ENCODE measurements around the gene SPATA9.

Gene SPATA9, protein sequence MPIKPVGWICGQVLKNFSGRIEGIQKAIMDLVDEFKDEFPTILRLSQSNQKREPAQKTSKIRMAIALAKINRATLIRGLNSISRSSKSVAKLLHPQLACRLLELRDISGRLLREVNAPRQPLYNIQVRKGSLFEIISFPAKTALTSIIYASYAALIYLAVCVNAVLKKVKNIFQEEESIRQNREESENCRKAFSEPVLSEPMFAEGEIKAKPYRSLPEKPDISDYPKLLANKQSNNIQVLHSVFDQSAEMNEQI

DNA sequence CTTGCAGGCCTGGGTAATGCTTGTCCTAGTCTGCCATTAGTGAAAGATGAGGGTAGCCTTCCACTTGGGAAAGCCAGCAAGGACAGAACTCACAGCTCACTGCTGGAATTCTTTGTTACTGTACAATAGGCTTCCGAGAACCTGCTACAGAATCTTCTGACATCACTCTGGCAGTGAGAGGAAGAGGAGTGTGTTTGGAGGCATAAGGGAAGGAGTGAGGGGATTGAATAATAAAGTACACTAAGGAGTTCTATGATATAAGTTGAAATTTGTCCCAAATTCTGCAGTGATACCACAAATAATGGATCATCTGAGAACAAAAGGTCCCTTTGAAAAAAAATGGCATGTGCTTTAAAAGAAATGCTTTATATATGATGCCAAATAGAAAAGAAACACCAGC lies at the start of gene SPATA9:
TSS of gene SPATA9 (minus strand) at position 101 of the 400 bp plus-strand sequence. CDS start 137 bp downstream, outside the sequence.
- DNase-seq: no peak

DNA sequence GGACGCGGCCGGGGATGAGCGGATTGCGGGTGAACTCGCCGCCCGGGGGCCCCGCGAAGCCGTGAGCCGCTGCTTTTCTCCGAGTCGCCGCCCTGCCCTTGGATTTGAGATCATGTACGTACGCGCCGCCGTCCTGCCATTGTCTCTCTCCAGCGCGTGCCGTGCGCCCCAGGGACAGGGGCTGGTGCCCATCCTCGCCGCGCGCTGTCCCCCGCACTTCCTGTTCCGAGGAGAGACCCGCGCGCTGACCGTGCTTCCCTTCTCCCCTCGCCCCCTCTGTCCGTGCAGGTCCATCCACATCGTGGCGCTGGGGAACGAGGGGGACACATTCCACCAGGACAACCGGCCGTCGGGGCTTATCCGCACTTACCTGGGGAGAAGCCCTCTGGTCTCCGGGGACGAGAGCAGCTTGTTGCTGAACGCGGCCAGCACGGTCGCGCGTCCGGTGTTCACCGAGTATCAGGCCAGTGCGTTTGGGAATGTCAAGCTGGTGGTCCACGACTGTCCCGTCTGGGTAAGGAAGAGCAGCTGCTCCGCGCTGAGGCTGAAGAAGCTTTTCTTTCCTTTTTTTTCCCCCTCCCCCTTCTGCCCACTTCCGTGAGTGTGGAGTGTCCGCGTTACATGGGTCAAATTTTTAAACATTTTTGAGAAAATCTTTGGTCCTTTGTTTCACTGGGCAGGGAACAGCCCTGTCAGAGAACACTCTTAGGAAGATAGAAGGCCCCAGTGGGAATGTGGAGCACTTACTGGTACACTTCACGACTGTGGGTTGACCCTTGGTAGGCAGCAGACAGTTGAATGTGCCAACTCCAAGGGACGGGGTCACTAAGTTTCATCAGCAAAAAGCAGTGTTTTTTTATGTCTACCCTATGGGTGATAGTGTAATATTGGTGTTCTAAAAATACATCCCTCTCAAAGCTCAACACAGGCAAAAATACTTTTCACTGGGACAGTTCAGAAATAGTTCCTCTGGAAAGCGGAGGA lies 49.1 kb upstream of the SPATA9 start:
- no peak for DNase-seq

DNA sequence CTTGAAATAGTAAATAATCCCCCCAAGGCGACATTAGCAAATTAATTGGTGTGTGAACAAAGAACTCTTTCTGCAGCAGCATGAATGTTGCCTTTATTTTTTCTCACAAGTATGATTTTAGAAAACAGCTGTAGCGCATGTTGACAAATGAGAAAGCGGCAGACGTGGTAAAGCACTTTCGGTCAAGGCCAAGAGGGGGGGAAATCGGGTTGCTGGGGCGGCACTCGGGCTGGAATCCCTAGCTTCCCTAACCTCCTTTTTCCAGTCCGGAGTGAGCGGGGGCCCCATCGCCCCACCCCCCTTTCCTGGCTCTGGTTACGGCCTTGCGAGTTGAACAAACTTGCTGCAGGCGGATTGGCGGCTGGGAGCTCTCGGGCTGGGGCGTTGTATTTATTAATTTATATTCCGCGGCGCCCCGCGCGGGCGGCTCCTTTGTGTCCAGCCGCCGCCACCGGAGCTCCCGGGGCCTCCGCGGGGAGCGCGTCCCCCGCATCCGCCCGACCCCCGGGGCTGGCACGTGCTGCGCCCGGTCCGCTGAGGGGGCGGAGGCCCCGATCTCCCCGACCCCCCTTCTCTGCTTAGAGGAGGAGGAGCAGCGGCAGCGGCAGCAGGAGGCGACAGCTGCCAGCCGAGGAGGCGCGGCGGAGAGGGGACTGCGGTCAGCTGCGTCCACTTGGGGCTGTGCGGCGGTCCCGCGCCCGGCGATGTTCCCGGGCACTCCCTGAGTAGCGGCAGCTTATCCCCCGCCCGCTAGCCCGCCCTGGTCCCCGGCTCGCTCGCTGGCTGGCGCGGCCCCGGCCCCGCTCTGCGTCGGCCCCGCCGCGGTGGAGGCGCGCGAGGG lies 48.2 kb upstream of the SPATA9 start, which contains the start of gene RHOBTB3:
TSS of gene RHOBTB3 (plus strand) at position 607 of the 841 bp plus-strand sequence. CDS start 347 bp downstream, outside the sequence.
- DNase-seq: peak; percentile 56

DNA sequence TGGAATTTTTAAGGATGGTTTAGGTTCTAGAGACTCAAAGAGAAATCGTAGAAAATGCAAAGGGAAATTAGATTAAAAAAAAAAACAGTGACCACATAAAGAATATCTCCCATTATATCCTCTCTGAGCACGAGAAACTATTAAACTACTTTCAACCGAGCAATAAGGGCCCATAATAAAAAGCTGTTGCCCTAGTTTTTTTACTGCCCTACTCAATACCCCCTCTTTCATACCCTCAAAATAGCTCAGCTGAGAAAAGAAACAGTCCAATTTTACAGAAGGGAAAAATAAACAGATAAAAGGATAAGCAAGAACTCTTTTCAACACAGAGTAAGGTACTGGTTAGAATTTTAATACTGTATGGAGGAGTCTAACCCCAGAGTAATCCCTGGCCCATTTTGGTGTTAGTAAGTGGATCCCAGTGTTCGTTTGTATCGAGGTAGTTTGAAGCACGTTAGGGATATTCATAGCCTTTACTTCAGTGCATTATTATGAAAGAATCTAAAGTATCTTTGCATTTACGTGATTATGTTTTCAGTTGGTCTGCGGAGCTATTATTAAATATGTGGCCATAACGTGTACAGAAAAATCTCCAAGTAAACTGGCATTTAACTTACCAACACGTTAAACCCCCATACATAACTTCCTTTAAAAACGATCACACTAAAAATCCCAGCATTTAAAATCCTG lies 47.4 kb upstream of the SPATA9 start:
- DNase-seq: no peak

DNA sequence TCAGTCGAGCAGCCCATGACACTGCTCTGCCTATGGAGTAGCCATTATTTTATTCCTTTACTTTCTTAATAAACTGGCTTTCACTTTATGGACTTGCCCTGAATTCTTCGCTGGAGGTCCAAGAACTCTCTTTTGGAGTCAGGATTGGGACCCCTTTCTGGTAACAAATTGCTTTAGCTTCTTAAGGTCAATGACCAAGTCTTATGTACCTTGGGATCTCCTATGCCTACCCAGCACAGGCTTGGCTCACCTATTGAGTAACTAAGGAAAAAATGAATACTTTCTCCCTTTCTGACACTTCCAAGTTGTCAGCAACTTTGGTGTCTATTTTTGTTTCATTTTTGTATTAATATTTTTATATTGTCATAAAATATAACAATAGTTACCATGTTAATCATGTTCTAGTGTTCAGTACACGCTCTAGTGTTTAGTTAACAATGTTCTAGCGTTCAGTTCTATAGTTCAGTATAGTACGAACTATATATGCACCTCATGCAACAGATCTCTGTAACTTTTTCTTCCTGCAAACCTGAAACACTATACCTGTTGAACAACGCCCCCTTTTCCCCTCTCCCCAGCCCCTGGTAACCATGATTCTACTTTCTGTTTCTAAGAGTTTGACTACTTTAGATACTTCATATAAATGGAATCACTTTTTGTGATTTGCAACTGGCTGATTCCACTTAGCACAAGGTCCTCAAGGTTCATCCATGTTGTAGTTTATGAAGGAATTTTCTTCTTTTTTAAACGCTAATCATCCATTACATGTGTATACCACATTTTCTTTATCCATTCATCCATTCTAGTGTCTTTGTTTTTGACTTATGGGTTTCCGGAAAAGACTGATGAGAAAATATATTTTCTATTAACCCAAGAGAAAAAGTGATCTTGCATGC lies 46.6 kb upstream of the SPATA9 start:
- DNase-seq: no peak

DNA sequence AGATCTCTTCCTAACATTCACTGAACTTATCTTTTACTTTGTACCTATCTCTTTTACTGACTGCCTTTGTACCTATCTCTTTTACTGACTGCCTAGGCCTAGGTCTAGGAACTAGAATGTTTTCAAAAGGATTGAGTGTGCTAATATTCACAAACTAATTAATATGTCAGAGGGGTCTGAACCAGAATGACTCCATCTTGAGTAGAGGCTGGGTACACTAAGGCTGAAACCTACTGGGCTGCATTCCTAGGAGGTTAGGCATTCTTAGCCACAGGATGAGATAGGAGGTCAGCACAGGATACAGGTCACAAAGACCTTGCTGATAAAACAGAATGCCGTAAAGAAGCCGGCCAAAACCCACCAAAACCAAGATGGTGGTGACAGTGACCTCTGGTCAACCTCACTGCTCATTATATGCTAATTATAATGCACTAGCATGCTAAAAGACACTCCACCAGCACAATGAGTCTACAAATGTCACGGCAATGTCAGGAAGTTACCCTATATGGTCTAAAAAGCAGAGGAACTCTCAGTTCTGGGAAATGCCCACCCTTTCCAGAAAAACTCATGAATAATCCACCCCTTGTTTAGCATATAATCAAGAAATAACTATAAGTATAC lies 45.8 kb upstream of the SPATA9 start:
- DNase-seq: no peak

DNA sequence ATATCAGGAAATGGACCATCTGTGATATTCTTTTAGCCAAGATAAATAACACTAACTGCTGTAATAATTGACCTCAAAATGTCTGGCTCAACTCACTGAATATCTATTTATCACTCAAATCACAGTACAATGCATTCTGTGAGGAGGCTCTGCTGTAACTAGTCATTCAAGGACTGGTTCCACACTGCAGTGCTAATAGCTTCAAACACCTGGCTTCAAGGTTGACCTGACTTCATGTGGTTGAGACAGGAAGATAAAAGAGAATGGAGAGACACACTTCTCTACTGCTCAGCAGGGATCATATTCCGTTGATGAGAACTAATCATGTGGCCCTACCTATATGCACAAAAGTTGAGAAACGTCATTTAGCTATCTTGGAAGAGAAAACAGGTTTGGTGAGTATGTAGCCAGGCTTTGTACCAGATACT lies 45.0 kb upstream of the SPATA9 start:
- DNase-seq: no peak

DNA sequence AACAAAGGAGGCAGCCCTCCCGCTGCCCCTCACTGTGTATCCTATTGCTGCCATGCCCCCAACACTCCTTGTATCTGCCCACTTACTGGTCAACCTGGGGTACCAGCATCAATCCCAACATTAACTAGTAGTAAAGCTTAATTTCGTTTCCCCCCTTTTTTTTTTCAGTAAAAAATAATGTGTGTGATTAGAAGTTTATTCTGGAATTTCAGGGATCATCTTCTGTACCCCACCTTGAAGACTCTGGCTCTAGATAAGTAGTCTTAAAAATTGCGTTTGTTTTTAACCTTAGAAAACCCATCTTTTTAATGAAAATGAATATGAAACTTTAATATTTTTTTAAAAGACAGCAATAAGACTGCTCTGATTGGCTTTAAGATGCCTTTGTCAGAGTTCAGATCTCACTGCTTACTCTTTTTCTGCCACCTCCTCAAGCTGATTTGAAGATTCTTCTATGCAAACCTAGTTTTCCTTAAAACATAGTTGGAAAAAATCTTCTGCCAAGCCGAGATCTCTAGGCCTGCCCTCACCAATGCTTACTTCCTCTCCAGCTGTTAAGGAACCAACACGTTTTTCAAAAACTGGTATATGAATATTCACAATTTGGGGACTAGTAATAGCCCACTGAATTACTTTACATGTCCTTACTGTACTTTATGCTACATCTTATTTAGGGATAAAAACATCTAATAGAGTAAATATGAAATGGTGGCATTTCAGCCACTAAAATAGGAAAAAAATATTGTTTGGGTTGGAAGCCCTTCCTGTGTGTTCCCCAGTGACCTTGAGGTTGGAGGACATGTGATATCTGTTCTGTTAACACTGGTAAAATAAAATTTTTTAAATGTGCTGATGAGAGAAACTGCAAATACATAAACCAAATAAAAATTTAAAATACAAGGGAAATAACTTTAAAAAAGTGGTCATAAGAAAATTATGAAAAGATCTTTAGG lies 44.3 kb upstream of the SPATA9 start:
- DNase-seq: no peak

DNA sequence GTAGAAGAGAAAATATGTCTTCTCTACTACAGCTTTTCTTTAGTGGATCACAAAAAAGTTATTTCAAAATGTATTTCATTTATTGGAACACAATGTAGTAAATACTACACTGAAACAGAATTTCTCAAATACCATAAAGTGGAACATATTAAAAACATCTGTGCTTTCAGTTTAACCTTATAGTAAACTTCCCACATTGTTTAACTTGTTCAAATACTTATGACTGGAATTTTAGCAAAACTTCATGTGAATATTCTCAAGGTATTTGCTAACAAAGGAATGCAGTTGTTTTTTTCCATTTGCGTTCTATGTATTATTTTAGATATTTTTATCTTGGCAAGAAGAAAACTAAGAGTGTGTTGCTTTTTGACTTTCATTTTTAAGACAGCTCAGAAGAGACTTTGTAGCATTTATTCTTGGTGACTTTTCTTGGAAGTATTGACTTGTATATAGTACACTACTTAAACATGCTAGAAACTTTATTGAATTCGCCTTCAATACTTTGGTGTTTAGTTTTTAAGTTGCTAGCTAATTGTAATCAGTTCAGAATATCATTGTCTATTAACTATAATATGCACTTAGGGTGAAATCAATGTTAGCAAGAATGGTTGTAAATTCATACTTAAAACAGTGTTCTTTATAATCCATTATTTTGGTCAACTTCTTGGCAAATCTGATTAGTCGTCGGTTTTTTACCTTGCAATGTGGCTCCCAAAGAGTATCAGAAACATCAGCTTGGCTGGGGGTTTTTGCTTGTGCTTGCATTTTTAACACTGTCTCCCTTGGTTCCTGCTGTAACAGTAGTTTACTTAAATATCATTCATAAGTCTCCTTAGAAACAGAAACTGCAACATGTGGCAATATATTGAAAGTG lies 43.4 kb upstream of the SPATA9 start:
- DNase-seq: no peak

DNA sequence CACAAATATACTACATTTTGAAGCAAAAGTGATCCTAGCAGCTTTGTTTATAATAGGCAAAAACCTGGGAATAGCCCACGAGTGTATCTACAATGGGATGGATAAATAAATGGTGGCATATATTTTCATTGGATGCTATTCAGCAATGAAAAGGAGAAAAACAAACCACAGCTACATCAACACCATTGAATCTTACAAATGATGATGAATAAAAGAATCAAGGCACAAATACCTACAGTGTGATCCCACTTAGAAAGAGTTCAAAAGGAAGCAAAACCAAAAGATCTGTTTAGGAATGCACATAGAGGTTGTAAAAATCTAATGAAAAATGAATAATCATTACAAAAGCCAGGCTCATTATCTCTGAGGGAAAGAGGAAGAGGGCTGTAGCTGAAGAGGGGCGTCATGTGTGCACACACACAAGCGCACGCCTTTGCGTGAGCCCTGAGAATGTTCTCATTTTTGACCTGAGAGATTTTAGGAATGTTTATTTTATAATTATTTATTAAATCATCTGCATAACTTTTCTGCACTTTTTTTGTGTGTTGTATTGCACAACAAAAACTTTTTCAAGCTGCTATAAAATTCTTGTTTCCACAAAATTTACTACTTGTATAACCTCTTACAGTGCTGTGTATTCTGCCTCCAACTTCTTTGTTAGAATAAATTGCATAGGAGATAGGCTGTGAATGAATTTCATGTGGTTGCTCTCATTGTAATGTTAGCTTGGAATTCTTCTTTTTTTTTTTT lies 42.5 kb upstream of the SPATA9 start:
- no peak for DNase-seq

DNA sequence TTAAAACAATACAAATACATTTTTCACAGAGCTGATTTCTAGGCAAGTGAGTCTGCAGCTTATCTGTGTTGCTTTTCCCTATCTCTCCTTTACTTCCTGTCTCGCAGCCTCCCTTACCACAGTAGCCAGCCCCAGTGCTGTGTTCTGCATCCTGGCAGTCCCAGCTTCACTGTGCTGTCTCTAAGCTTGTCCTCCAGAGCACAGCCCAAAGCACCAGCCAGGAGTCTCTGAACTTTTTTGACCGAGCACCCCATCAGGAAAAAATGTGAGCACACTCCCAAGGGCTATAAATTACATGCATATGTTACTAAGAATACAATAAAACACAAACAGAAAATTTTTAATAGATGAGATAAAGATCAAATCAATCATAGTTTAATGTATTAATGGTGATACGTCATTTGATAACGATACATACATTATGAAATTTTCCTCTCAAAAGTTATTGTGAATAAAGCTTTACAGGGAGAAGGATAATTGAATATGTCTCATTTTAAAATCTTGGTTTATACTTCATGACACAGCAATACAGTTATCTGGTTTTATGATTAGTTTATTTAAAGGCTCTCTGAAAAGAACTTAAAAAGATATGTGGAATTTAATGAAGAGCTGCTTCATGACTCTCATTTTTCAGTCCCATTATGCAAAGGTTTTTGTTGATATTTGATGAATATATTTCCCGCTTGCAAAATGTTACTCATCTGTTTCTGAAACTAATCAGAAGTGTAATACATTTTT lies 41.0 kb upstream of the SPATA9 start:
- no peak for DNase-seq

DNA sequence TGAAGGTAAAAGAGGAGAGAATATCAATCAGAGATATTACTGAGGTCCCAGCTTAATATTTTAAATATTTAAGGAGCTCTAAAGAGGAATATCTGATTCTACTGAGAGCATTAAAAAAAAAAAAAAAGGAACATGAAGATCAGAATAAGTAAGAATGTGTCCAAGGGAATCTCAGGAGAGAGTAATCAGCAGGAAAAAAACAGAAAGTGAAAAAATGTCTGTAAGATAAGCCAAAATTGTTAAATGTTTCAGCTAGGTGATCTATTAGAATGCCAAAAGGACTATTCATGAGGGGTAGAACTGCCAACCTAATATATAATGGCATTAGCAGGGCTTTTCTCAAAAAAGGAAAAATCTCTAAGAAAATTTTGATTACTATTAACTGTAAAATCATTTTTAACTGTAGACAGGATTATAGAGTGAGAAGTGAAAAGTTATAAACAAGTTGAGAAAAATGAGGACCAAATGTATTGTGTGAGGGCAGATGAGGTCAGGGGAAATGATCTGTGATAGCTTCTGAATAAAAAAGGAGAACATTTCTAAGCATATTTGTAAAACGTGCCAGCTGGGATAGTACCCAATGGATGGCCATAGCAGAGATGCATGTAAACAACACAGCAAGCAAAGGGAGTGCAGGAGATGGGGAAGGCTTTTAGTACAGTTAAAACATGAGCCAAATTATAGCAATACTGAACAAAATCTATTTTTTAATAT lies 38.9 kb upstream of the SPATA9 start:
- no peak for DNase-seq

DNA sequence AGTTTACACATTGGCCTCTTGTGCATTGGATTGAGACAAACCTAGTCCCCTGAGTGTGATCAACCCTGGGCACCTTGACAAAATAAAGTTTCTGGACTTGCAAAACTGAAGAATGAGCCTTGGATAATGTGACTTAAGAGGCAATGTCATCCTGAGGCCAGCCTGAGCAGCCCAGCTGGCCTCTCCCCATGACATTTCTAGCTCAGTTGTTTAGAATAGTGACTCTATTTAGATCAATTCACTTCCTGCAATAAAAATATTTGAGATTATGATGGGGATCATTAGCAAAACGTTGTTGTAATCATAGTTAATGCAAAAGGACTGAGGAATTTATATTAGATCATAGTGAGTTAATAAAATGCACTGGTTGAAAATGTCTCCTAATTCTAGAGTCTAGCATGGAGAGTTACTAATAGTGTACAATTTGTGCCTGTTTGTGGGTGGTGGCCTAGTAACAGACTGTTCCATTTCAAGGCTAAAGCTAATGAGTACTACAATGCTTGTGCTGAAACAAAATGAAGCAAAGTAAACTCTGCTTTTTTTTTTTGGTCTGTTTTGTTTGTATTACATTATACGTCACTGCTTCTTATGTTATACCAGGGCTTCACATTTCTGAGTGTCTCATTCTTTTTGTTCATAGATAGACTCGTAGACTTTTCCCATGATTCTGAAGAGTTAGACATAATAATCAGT lies 37.4 kb upstream of the SPATA9 start:
- DNase-seq: no peak

DNA sequence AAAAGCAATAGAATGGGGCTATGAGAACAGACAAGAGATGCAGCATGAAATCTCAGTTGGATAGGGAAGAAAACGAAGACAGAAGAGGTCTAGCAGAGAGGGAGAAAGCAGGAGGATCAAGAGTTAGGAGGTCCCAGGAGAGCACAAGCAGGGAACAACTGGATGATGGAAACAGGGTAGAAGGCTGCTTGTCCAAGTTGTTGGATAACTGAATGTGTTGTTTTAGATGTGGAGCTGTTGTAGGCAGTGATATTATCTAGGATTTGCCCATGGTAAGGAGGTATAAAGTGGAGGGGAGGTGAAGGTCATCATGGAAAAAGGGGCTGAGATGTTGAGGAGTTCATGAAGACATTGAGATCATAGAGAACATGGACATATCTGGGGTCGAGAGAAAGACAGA lies 35.9 kb upstream of the SPATA9 start:
- no peak for DNase-seq

DNA sequence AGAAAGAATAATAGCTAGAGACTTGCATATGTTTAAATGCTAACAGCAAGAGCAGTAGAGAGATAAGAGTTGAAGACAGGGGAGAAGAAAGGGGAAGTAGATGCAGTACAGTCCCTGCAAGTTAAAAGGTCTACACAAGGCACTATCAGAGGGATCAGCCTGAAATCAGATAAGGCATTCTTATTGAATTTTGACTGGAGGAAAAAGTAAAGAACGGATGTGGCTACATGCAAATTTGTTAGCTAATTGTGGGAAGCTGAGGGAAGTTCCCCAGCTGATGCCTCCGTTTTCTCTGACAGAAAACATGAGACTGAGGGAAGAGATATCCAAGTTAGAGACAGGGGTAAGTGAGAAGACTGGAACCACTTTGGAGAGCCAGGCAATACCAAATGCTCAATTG lies 35.4 kb upstream of the SPATA9 start:
- no peak for DNase-seq

DNA sequence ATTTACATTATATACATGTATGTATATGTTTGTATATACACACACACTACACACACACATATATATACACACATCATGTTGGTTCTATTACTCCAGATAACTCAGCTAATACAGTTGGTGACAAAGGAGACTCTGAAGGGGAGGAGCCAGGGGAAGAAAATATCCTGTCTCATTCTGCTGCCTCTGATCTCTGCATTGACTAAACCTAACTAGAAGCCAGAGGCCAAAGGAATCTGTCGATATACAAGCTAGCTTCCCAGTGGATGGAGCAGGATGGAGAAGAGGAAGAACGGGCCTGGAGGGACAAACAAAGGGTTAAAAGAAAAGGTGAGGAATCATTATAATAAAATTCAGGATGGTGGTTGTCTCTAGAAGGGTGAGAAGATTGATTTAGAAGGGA lies 34.6 kb upstream of the SPATA9 start:
- no peak for DNase-seq

Measured in NCI-H1092 (cell line).